ENCODE measurements around the gene RREB1.

The RREB1 gene

DNA sequence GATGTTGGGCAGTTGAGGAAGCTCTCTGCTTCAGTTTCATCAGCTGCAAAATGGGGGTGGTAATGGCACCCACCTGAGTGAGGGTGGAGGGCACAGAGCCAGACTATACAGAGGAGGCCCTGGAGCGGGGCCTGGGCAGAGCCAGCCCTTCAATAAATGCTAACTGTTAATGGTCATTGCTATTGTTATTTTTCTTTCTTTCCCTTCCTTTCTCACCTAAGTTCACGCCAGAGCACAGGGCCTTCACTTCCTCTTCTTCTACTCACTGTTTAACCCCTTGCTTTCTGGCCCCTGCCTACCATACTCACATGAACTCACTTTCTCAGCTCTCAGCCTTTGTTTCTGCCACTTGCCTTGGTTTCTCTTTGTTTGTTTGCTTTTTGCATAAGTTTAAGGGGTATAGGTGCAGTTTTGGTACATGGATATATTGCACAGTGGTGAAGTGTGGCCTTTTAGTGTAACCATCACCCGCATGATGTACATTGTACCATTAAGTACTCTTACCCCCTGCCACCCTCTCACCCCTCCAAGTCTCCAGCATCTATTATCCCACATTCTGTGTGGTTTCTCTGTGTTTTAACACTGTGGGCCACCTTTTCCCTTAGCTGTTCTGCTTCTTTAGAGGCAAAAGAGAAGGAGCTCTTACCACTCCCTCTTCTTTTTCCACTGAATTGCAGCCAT, 7.5 kb upstream of the RREB1 start:
- DNase-seq (ENCODE audit: low spot score): no peak

DNA sequence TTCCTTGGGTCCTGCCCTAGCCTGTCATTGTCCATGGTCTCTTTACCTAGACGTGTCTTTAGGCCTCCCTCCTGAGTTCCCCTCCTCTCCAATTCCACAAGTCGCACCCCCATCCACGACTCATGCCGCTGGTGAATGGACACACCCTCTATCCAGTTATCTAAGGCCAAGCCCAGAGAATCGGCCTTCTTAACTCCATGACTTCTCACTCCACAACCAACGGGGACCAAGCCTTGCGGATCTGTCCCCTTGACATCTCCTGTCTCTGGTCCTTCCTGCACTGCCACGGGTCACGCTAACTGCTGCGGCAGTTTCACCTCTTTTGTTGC, 7.0 kb upstream of the RREB1 start:
- no peak for DNase-seq (ENCODE audit: low spot score)

DNA sequence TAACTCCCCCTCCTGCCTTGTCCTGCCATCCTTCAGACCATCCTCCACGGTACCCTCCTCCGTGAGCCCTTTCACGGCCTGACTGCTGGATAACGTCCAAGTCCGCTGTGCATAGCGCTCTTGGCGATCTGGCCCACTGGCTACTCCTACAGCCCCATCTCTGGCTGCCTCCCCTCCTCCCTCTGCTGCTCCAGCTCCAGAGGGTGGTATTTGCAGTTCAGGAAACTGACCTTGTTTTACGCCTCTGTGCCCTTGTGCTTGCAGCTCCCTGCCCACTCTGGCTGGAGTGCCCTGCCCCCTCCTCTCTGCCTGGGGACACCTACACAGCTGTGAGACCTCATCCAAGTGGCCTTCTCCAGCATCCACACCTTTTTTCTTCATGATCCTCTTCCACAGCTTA, 6.5 kb upstream of the RREB1 start:
- DNase-seq (ENCODE audit: low spot score): no peak

GRCh38 chr6:7104752-7105151, 3.0 kb upstream of the RREB1 start:
- DNase-seq (ENCODE audit: low spot score): no peak

DNA sequence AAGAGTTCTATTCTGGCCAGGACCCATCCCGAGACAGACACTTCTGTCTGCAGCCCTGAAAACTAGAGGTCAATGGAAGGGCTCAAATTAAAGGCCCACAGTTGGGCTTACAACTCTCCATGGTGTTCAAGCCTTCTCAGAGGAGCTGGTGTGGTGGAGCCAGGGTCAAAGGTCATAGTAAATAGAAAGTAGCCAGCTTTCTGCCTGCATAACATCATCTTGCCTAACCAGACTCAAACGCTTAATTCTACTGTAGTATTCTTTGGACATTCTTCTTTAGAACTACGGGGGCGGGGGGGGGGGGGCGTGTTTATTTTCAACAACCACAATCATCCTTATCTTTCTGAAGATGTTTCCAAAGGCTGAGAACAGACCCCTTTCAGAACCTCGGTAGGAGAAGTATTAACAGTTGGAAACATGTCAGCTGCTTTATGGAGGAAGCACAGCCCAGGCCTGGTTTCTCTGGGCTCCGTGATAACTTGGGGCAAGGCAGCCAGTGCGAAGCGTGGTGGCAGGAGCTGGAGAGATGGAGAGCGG, 1.5 kb upstream of the RREB1 start:
- no peak for DNase-seq (ENCODE audit: low spot score)

DNA sequence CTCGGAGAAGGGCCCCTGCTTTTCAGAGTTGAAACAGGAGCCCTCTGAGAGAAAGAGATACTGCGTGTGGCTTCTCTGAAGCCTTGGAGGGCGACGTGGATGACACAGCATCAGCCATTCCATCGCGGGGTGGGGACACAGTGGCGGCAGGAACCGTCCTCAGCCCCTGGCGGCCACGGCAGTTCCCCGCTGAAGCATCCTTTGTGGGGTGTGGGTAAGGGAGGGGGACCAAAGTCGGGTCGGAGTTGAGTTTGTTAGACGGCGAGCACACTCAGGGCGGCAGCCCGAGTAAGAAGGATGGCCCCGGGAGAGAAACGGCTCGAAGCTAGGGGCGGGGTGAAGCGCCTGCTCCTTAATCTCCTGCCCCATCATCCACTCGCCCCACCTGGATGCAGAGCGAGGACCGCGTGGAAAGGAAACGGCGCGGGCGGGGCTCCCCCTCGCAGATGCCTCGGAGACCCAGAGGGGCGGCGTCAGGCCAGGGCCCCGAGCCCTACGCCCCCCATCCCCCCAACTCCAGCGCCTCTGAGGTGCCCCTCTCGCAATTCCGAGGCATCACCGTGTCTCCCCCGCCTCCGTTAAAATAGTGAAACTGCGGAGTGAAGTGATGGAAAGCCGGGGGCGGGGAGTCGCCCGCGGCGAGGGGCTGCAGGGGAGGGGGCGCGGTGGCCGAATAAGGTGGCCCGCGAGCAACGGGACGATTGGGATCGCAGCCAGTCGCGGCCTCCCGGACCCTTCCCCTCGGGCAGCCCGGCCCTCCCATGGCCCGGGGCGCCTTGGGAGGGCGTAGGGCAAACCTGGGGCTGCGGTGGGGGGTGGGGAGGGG, 796 bp upstream of the RREB1 start:
- no peak for DNase-seq (ENCODE audit: low spot score)

DNA sequence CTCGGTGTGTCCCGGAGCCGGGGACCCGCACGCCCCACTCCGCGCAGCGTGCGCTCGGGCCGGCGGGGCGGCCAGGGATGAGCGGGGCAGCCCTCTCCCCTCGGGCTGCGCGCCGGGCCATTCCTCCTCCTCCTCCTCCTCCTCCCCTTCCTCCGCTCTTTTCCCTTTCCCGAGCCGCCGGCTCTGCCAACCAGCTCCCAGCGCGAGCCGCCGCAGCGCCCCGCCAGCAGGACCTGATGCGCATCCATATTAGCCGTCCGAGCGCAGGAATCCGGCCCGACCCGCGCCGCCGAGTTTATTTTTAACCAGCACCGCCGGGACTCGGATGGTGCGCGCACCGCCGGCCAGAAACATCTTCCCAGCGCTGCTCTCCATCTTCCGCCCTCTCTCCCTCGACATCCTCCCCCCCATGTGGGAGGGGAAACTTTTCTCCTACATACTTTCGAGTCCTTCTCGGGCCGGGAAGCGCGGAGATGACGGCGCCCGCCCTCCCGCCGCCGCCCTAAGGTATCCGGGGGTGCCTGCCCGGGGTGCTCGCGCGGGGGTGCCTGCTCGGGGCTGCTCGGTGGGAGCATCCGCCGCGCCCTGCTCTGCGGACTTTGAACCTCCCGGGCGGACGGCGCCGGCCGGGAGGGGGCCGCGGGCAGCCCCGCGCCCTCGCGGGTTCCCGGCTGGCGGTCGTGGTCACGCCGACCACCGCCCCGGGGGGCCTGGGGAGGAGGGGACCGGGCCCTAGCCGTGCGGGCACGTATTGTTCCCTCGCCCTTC, 619 bp downstream of the RREB1 start:
- DNase-seq (ENCODE audit: low spot score): peak; percentile 77

GRCh38 chr6:7108964-7109836, 1.4 kb downstream of the RREB1 start:
- peak; percentile 81 for DNase-seq (ENCODE audit: low spot score)

DNA sequence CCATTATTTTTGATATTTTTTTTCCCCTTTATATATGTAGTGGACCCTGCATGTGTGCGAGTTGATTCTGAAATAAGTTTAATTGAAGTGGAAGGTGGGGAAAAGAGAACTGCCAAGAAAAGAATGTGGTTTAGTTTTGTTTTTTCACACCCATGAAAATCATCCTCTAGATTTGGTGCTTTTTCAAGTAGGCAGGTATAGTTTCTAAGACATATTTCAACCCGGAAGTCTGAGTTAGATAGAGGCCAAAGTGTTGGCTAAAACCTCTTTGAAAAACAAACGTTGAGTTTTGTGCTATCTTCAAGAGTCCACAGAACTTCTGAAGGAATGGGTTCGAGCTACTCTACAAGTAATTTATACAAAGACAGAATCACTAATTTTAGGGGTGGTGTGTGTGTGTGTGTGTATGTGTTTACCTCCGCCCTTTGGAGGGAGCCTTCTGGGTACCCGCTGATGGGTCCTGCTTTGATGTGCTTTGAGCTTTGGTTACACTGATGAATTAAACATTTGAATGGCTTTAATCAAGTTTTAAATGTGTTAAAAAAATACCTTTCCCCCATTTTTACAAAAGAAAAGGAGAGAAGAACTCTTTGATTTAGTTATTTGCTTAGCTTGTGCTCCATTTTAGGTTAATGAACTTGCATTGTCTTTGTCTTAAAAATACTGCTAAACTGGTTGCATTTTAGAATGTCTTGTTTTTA, 2.5 kb downstream of the RREB1 start:
- DNase-seq (ENCODE audit: low spot score): no peak

GRCh38 chr6:7111095-7111690, 3.4 kb downstream of the RREB1 start:
- DNase-seq (ENCODE audit: low spot score): no peak

DNA sequence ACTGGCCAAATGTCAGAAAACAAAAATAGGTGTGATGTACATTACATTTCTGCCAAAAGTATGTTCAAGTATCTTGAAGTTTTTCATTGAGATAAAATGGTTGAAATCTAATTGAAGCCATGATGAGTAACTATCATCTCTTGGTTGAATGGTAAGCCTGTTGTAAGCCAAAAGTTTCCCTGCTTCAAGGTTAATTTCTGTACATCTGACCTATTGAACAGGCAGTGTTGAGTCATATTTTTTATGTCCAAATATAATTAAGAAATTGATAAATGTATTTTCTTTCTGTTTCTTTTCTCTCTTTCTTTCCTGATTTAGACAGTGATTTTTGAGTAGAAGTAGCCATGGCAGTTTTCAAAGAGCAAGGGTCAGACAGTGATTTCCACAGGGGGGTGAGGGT, 4.4 kb downstream of the RREB1 start:
- no peak for DNase-seq (ENCODE audit: low spot score)

DNA sequence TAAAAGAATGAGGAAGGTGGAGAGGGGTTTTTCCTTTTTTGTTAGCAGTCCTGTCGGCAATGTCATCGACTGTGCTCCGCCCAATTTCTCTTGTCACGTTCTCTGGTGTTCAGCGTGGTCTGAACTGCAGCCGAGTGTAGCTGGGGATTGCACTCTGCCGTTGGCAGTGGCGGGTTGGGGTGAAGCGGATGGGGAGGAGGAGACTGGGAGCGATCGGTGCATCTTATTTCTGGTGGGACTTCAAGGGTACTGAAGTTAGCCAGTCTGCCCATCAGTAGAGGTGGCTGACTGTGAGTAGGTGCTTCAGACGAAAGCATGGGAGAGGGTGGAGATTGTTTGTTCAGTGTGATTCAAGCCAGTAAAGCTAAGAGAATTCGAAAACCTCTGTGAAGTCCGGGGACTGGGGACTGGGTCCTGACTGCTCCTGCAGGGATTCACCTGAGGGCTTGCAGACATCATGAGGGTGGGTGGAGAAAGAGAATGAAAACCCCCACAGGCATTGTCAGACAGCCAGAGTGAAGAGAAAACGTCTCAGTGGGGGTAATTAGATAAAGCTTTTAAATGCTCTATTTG, 5.1 kb downstream of the RREB1 start:
- no peak for DNase-seq (ENCODE audit: low spot score)

- no peak for DNase-seq (ENCODE audit: low spot score)
Measured at GRCh38 chr6:7114744-7115458, 7.1 kb downstream of the RREB1 start.

DNA sequence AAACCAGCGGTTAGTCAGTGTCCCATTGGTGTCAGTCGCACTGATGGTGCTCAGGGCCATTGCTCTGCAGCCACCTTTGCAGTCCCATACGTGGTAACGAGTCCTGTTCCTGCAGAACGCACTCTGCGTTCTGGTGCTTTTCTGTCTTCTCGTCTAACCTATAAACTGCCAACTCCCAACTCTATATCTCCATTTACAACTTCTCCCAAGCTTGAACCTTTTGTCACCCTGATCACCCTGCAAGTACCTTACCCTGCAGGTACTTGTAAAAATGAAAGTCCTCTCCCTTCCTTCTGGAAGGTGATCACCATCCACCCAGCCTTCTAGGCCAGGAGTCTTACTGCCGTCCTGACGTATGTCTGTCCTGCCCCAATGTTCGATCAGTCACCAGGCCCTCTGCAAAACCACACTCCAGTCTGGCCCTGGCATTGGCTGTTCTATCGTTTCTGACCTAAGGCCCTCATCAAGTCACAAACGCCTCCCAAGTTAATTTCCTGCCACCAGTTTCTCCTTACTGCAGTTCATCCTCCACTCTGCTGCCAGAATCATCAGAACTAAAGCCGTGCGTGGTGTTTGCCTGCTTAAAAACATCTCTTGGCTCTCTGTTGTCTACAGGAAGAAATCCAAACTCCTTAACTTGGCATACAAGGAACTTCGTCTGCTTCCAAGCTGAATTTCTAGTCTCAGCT, 7.9 kb downstream of the RREB1 start:
- DNase-seq (ENCODE audit: low spot score): no peak

GRCh38 chr6:7119272-7119801, 11.6 kb downstream of the RREB1 start:
- no peak for DNase-seq (ENCODE audit: low spot score)

GRCh38 chr6:7121700-7122241, 14.0 kb downstream of the RREB1 start:
- DNase-seq (ENCODE audit: low spot score): no peak

DNA sequence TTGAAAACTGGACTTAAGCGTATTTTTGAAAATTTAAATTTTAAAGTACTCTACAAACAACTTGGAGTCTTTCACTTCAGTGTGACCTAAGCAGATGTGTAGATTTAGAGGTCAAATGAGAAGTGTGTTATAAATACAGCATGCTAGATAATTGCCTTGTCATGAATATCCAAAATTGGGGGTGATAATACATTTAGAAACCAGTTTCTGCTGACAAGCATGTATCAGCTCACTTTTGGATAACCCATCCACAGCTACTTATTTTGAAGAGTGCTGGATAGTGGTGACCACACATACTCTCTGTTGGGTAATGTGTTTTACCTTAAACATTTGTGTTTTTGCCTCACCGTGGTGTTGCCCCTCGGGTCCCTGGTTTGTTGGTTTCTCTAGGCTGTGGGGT, 14.9 kb downstream of the RREB1 start:
- DNase-seq (ENCODE audit: low spot score): no peak

DNA sequence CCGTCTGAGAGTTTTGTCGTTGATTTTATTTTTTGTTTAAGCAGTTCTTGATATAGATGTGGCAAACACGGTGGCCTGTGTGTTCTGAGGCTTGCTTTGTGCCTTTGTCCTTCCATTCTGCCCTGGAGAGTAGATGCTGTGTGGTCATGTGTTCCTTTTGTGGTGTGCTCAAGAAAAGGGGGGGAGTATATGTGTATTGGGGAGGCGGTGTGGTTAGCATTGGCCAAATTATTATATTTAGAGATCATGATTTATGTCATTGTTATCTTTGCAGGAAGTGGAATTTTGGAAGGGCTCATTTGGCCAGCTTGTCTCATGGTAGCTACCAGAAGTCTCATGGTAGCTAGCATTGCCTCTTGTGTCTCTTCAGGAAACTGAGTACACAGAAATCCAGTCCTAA, 16.4 kb downstream of the RREB1 start:
- no peak for DNase-seq (ENCODE audit: low spot score)

DNA sequence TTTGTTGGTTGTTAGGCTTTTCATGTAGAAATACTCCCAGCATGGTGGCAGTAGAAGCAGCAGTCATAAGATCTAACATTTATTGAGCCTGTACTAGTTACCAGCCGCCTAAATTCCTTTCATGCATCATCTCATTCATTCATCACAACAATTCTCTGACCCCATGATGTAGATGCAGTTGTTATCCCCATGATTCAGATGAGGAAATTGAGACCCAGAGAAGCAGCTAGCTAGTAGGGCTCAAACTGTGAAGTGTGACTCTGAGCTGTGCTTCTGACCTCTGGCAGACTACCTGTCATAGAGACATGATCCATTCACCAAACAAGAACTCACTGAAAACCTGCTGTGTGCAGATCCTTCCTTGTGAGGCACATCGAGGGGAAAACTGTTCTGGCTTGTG, 16.9 kb downstream of the RREB1 start:
- no peak for DNase-seq (ENCODE audit: low spot score)
